HEK293 (cell line): ENCODE data around the gene ANK2.

Experiments
- CTCF ChIA-PET: fragments of 350-600 bp; formaldehyde crosslinking; extraction: SDS; loops from one replicate; lab custom pipeline; 2021; ENCODE audit warnings: antibody characterized with exemption; lab: Yijun Ruan, JAX
- POLR2A ChIA-PET: fragments of 300-600 bp; formaldehyde crosslinking; extraction: SDS; loops from one replicate; lab custom pipeline; 2020; ENCODE audit warnings: antibody characterized with exemption, inconsistent platforms; lab: Yijun Ruan, JAX
- H3K27ac ChIP-seq: fragments of 200-500 bp; sonication (Bioruptor generic); 2 replicates; pipeline ENCODE4 v1.5.1; 2014; ENCODE audit warnings: low read depth, low read length, control low read depth, inconsistent platforms; ENCODE audit errors: extremely low read depth
- H3K36me3 ChIP-seq, 2 experiments: fragments of 200-500 bp in 1 of 2; sonication (Bioruptor generic) in 1 of 2; 1 replicate in 1 of 2; 2 replicates in 1 of 2; pipeline ENCODE4 v1.5.1; 2014 to 2017; ENCODE audit warnings: inconsistent platforms in 2 of 2, low read length in 2 of 2; ENCODE audit not compliant: control insufficient read depth in 2 of 2, insufficient read depth in 1 of 2
- H3K4me1 ChIP-seq: fragments of 200-500 bp; sonication (Bioruptor generic); 2 replicates; pipeline ENCODE4 v1.5.1; 2014; ENCODE audit warnings: mild to moderate bottlenecking, low read length, inconsistent platforms; ENCODE audit not compliant: control insufficient read depth, insufficient read depth
- H3K4me3 ChIP-seq: 2 replicates; pipeline ENCODE4 v1.5.1; 2011; ENCODE audit warnings: low read depth, mild to moderate bottlenecking, control low read depth, low read length, moderate library complexity
- H3K9me3 ChIP-seq: fragments of 200-500 bp; sonication (Bioruptor generic); 2 replicates; pipeline ENCODE4 v1.5.1; 2014; ENCODE audit warnings: low read depth, low read length, inconsistent platforms; ENCODE audit not compliant: control insufficient read depth, insufficient read depth
- MEIS1 ChIP-seq: sonication (generic); formaldehyde crosslinking; IDR thresholded peaks from 2 replicates; pipeline ENCODE4 v1.8.1; 2022; ENCODE audit warnings: missing genetic modification reagents, mild to moderate bottlenecking, borderline replicate concordance
- PRDM1 ChIP-seq: fragments of 450-650 bp; formaldehyde crosslinking; IDR thresholded peaks from 2 replicates; pipeline ENCODE4; 2016; ENCODE audit warnings: missing biosample characterization, missing genetic modification characterization
- SP2 ChIP-seq: fragments of 450-650 bp; formaldehyde crosslinking; IDR thresholded peaks from 2 replicates; pipeline ENCODE4 v1.5.1; 2016; ENCODE audit warnings: missing biosample characterization, missing genetic modification characterization
- TCF7L2 ChIP-seq: IDR thresholded peaks from 2 replicates; pipeline ENCODE4 v1.6.1; 2011; ENCODE audit warnings: low read depth, mild to moderate bottlenecking, inconsistent platforms, low read length, moderate library complexity, borderline replicate concordance
- YY2 ChIP-seq: fragments of 450-650 bp; formaldehyde crosslinking; IDR thresholded peaks from 2 replicates; pipeline ENCODE4 v1.5.1; 2016; ENCODE audit warnings: missing biosample characterization, missing genetic modification characterization
- ZNF148 ChIP-seq: fragments of 450-650 bp; formaldehyde crosslinking; IDR thresholded peaks from 2 replicates; pipeline ENCODE4 v1.5.0; 2017; ENCODE audit warnings: missing biosample characterization, missing genetic modification characterization, borderline replicate concordance
- ZNF157 ChIP-seq: fragments of 450-650 bp; formaldehyde crosslinking; IDR thresholded peaks from 2 replicates; pipeline ENCODE4 v1.5.1; 2016; ENCODE audit warnings: missing biosample characterization, missing genetic modification characterization
- ZNF433 ChIP-seq: fragments of 450-650 bp; formaldehyde crosslinking; IDR thresholded peaks from 2 replicates; pipeline ENCODE4 v1.5.1; 2016; ENCODE audit warnings: missing biosample characterization, missing genetic modification characterization, low read depth
- ZNF48 ChIP-seq: fragments of 450-650 bp; formaldehyde crosslinking; IDR thresholded peaks from 2 replicates; pipeline ENCODE4 v1.5.1; 2016; ENCODE audit warnings: missing biosample characterization, missing genetic modification characterization
- ZNF600 ChIP-seq: fragments of 450-650 bp; formaldehyde crosslinking; IDR thresholded peaks from 2 replicates; pipeline ENCODE4 v1.5.1; 2016; ENCODE audit warnings: missing biosample characterization, missing genetic modification characterization
- ZNF830 ChIP-seq: fragments of 450-650 bp; IDR thresholded peaks from 2 replicates; pipeline ENCODE4 v1.5.0; 2018; ENCODE audit warnings: missing biosample characterization, missing genetic modification characterization, low read depth, mild to moderate bottlenecking, moderate library complexity
- ZNF837 ChIP-seq: fragments of 450-650 bp; formaldehyde crosslinking; IDR thresholded peaks from 2 replicates; pipeline ENCODE4 v1.5.1; 2016; ENCODE audit warnings: missing biosample characterization, missing genetic modification characterization
- TF ChIP-seq, protein P1 (sequence below): fragments of 450-650 bp; formaldehyde crosslinking; IDR thresholded peaks from 2 replicates; pipeline ENCODE4 v1.5.1; 2016; ENCODE audit warnings: missing biosample characterization, missing genetic modification characterization
- TF ChIP-seq, protein P2 (sequence below): fragments of 450-650 bp; formaldehyde crosslinking; IDR thresholded peaks from 2 replicates; pipeline ENCODE4 v1.5.1; 2016; ENCODE audit warnings: missing biosample characterization, missing genetic modification characterization, low read depth
- TF ChIP-seq, protein P3 (sequence below): fragments of 450-650 bp; formaldehyde crosslinking; conservative IDR thresholded peaks from 2 replicates; pipeline ENCODE4 v1.5.1; 2016; ENCODE audit warnings: low read depth, missing biosample characterization, missing genetic modification characterization
- TF ChIP-seq, protein P4 (sequence below): fragments of 450-650 bp; formaldehyde crosslinking; IDR thresholded peaks from 2 replicates; pipeline ENCODE4 v1.5.1; 2016; ENCODE audit warnings: missing biosample characterization, missing genetic modification characterization

Gene ANK2

GRCh38 chr4:113292371-113293042, 243.1 kb downstream of the ANK2 start:
- no peaks in the 10 kb centered on the region for H3K9me3 ChIP-seq
- TF ChIP-seq ZNF433 (tag by site-specific recombination) (no peak), ZNF830 (tag by site-specific recombination) (no peak), ZNF600 (tag by site-specific recombination) (no peak), ZNF48 (tag by site-specific recombination) (no peak), ZNF157 (tag by site-specific recombination) (no peak), ZNF837 (no peak), MEIS1 (no peak), SP2 (no peak), TCF7L2 (no peak), ZNF148 (tag by site-specific recombination) (no peak), PRDM1 (tag by site-specific recombination) (no peak), YY2 (no peak)
- TF ChIP-seq, protein P1, sequence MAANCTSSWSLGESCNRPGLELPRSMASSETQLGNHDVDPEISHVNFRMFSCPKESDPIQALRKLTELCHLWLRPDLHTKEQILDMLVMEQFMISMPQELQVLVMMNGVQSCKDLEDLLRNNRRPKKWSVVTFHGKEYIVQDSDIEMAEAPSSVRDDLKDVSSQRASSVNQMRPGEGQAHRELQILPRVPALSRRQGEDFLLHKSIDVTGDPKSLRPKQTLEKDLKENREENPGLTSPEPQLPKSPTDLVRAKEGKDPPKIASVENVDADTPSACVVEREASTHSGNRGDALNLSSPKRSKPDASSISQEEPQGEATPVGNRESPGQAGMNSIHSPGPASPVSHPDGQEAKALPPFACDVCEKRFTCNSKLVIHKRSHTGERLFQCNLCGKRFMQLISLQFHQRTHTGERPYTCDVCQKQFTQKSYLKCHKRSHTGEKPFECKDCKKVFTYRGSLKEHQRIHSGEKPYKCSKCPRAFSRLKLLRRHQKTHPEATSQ (tag by site-specific recombination): no peak
- TF ChIP-seq, protein P2, sequence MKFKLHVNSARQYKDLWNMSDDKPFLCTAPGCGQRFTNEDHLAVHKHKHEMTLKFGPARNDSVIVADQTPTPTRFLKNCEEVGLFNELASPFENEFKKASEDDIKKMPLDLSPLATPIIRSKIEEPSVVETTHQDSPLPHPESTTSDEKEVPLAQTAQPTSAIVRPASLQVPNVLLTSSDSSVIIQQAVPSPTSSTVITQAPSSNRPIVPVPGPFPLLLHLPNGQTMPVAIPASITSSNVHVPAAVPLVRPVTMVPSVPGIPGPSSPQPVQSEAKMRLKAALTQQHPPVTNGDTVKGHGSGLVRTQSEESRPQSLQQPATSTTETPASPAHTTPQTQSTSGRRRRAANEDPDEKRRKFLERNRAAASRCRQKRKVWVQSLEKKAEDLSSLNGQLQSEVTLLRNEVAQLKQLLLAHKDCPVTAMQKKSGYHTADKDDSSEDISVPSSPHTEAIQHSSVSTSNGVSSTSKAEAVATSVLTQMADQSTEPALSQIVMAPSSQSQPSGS (tag by site-specific recombination): no peak
- TF ChIP-seq, protein P3, sequence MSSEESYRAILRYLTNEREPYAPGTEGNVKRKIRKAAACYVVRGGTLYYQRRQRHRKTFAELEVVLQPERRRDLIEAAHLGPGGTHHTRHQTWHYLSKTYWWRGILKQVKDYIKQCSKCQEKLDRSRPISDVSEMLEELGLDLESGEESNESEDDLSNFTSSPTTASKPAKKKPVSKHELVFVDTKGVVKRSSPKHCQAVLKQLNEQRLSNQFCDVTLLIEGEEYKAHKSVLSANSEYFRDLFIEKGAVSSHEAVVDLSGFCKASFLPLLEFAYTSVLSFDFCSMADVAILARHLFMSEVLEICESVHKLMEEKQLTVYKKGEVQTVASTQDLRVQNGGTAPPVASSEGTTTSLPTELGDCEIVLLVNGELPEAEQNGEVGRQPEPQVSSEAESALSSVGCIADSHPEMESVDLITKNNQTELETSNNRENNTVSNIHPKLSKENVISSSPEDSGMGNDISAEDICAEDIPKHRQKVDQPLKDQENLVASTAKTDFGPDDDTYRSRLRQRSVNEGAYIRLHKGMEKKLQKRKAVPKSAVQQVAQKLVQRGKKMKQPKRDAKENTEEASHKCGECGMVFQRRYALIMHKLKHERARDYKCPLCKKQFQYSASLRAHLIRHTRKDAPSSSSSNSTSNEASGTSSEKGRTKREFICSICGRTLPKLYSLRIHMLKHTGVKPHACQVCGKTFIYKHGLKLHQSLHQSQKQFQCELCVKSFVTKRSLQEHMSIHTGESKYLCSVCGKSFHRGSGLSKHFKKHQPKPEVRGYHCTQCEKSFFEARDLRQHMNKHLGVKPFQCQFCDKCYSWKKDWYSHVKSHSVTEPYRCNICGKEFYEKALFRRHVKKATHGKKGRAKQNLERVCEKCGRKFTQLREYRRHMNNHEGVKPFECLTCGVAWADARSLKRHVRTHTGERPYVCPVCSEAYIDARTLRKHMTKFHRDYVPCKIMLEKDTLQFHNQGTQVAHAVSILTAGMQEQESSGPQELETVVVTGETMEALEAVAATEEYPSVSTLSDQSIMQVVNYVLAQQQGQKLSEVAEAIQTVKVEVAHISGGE (tag by site-specific recombination): no peak
- TF ChIP-seq, protein P4, sequence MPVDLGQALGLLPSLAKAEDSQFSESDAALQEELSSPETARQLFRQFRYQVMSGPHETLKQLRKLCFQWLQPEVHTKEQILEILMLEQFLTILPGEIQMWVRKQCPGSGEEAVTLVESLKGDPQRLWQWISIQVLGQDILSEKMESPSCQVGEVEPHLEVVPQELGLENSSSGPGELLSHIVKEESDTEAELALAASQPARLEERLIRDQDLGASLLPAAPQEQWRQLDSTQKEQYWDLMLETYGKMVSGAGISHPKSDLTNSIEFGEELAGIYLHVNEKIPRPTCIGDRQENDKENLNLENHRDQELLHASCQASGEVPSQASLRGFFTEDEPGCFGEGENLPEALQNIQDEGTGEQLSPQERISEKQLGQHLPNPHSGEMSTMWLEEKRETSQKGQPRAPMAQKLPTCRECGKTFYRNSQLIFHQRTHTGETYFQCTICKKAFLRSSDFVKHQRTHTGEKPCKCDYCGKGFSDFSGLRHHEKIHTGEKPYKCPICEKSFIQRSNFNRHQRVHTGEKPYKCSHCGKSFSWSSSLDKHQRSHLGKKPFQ (tag by site-specific recombination): no peak
- TF ChIP-seq, all 188 proteins: peak for 0
- H3K36me3 ChIP-seq: peaks cover 0 to 9% of the 10 kb centered on the region in 2 experiments; a peak in 1 of 3 replicates
- 0 out of 2 replicates have a peak, but pooled peaks cover 2% of the 10 kb centered on the region for H3K4me1 ChIP-seq
- CTCF ChIA-PET: no interaction called here
- H3K27ac ChIP-seq: no peak overlapping the region
- H3K4me3 ChIP-seq: no peak overlapping the region
- POLR2A ChIA-PET: no interaction called here
